GM19099 (cell line): ENCODE measurements around the gene ANKRD28.

Experiments used
- POLR2A ChIP-seq: IDR thresholded peaks from 3 replicates; pipeline ENCODE4 v1.6.1; 2011; ENCODE audit warnings: low read depth; ENCODE audit not compliant: insufficient read length; ENCODE audit errors: extremely low read depth

ANKRD28 gene

GRCh38 chr3:15808679-15809310, 11.0 kb upstream of the ANKRD28 start:
- TF ChIP-seq POLR2A, result no peak

- TF ChIP-seq POLR2A, result no peak
Measured at GRCh38 chr3:15805756-15806266, 8.0 kb upstream of the ANKRD28 start.

DNA sequence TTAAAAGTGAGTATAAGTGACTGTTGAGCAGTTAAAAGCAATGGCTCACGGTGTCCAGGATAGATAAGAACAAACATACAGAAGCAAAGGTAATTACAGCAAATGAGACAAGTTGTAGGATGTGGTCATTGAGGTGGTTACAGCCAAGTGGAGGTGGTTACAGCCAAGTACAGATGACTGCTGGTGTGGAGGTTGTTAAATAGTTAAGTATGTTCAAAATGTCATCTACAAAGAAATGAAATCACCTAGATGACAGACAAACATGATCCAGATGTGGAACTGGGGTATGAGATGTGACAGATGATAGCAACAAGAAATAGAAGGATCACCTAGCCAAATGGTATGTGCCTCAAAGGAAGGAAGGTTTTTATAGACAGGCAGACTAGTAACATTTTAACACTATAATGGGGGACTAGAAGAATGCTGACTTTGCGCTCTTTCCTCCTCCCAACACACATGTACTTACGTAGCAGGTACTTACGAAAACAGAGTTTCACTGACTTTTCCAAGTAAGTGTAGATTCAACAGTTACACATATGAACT, 6.8 kb upstream of the ANKRD28 start:
- no peak for TF ChIP-seq POLR2A

GRCh38 chr3:15803921-15804320, 6.1 kb upstream of the ANKRD28 start:
- no peak for TF ChIP-seq POLR2A

- no peak for TF ChIP-seq POLR2A
Measured at GRCh38 chr3:15801298-15801697, 3.5 kb upstream of the ANKRD28 start.

- no peak for TF ChIP-seq POLR2A
Measured at GRCh38 chr3:15800780-15801179, 3.0 kb upstream of the ANKRD28 start.

- no peak for TF ChIP-seq POLR2A
Measured at GRCh38 chr3:15800327-15800726, 2.5 kb upstream of the ANKRD28 start.

DNA sequence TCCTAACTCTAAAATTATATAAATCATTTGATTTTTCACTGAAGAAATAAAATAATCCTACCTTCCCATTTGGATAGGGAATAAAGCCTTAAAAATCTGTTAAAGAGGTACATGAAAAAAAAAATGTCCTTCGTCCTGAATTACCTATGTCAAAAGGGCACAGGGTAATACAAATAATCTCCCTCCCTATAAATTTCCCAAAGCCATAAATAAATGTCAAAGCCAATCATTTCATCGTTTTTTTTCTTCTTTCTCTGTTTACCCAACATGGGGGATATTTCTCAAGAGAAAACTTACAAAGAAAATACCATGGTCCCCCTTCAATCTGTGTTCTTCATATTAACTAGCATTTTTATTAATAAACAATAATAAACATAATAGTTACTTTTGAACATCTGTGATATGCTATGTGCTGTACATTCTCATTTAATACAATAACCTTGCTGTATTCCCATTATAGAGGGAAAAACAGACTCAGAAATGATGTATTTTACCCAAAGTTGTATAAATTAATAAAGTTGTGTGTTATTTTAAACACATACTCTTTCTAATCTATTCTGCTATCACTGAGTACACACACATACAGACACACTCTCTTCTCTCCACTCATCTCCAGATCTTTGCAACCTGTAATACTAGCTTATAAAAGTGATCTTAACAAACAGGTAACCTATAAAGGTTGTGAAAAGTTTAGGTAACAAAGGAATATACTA, 910 bp upstream of the ANKRD28 start:
- TF ChIP-seq POLR2A, result no peak

DNA sequence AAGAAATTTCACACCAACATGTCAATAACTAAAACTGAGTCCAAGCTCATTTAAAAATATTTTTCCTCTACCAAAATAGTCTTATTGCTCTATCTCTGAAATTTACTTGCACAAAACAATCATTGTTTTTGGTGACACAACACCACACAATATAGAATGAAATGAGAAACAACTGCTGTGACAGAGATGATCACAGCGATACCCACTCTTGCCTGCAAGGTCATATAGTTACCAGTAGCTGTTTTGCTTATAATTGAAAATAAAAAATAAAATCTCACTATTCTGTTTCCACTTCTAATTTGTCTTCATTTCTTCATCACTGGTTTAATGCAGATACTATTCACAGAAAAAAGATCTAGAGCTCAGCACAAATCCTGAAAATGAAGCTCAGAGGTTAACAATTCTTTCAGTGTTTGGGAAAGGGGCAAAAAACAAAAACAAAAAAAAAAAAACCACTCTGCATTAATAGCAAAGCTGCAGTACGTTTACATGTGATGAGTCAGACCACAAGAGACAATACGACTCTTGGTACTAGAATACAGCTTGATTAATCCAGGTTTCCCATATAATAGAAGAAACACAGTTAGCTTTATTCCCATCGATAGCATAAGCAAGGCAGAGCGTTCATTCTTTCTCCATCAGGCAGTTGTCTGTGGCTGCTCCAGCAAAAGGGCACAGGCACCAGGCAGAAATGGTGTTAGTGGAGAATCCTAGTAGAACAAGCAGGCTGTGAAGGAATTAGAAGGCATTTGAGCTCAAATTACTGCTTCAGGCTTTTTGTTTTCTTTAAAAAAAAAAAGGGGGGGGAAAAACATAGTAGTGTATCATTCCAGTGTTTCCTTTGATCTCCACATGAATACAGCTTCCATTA, 773 bp downstream of the ANKRD28 start:
- no peak for TF ChIP-seq POLR2A

- TF ChIP-seq POLR2A, result no peak
Measured at GRCh38 chr3:15796331-15796730, 1.4 kb downstream of the ANKRD28 start.

DNA sequence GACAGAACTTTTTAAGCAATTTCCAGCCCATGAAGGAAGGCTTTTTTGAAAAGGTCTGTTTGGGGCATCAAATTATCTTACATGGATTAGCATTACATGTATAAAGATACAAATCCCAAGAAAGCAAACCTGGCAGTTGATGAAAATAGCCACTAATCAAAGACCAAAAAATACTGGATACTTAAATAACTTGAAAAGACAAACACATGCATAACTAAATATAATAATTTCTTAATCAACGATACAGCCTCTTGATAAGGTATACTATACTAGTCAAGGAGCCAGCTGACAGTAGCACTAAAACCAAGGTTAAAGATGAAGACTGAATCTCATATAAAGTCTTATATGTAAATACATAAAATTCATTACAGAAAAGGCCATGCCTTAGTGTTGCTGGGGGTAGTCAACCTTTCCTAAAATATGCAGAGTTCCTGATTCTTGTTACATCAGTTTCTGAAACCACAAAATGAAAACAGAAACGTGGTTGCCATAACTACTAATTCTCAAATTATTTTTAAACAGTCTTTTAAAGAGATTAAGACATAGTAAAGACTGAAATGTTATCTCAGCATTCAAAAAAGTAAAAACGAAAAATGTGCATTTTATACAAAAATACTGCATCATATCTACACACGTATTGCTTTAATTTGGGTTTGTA, 2.0 kb downstream of the ANKRD28 start:
- no peak for TF ChIP-seq POLR2A

DNA sequence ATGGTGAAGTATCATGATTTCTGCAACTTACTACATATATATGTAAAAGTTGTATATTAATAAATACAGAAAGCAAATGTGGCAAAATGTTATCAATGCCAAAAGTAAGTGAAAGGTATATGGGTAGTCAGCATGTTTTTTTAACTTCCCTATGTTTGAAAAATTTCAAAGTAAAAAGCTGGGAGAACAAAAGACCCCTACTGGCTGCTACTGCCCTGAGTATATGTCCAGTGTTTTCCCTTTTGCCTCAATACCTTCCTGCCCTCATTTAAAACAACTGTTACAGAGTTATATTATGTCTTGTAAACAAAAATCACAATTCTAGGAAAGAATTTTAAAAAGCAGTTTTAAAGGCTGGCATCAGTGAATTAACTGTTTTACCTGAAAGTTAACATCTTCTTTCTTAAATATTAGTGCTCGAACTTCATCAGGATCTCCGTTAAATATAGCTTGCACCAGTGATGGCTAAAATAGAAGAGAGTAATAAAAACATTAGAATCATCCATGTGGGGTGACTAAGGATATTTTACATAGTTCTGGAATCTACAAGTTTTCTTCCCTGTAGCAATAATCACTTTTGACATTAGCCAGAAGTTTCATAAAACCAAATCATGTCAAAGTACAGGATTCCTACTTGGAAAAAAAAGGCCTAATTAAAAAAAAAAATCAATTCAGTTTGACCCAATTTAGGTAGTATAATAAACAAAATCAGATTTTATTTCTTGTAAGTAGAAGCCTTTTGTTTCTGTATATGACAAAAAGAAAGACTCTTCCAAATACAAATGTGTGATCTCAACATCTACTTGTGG, 2.7 kb downstream of the ANKRD28 start:
- no peak for TF ChIP-seq POLR2A

DNA sequence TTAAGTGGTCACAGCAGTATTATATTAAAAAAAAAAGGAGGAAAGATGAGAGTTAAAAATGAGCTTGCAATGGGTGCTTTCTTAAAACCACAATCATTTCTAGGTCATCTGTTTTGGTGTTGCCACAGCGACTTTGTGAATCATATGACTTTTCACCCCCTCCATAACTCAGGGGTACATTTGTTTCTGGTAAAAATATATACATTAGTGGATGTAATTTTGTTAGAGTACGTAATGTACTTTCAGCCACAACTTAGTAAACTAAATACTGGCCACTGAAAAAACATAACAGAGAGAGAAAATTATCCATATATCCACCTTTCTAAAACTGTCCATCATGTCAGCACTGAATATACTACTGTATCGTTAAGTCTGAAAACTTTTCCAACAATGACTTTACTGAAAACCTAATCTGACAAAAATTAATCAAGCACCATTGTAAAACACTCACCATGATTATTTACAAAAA, 3.4 kb downstream of the ANKRD28 start:
- TF ChIP-seq POLR2A, result no peak

GRCh38 chr3:15791525-15791924, 6.3 kb downstream of the ANKRD28 start:
- no peak for TF ChIP-seq POLR2A
